Lung (tissue), 12 donors: Measurements from ENCODE around the gene KCNB1. TPM values are rescaled to one million over a fixed set of nuclear protein-coding genes. Genes with fewer than 3 reads are reported as not detected.

ENCODE experiments used
- ATAC-seq: fragments of 200-7000 bp; cut with Tn5 transposase; one replicate; pipeline ENCODE4 v1.9.1; 2020; ENCODE audit warnings: moderate number of reproducible peaks; ENCODE audit not compliant: insufficient read depth, low FRiP score
- DNase-seq, 3 donors: peaks; one replicate each; pipeline ENCODE4 v3.0.0-alpha.2; 2013 to 2017
- H3K27ac ChIP-seq, 2 donors: one replicate each; pipeline ENCODE4 v1.5.1; 2013; ENCODE audit warnings: mild to moderate bottlenecking in 2 of 2, moderate library complexity in 2 of 2, control low read depth in 1 of 2, inconsistent platforms in 1 of 2, low read depth in 1 of 2, low read length in 1 of 2
- H3K27me3 ChIP-seq, 3 donors: one replicate each; pipeline ENCODE4 v1.5.1; 2013; ENCODE audit warnings: low read length in 2 of 3; ENCODE audit not compliant: control insufficient read depth in 3 of 3, insufficient read depth in 3 of 3
- H3K36me3 ChIP-seq, 4 donors: one replicate each; pipeline ENCODE4 v1.5.1; 2013; ENCODE audit warnings: low read length in 4 of 4, mild to moderate bottlenecking in 1 of 4, moderate library complexity in 1 of 4; ENCODE audit not compliant: control insufficient read depth in 4 of 4, insufficient read depth in 4 of 4
- H3K4me1 ChIP-seq, 5 donors: one replicate each; pipeline ENCODE4 v1.5.1; 2013; ENCODE audit warnings: low read length in 5 of 5, mild to moderate bottlenecking in 2 of 5, moderate library complexity in 1 of 5; ENCODE audit not compliant: control insufficient read depth in 5 of 5, insufficient read depth in 5 of 5
- H3K4me3 ChIP-seq: one replicate; pipeline ENCODE4 v1.5.1; 2013; ENCODE audit warnings: mild to moderate bottlenecking, control low read depth, moderate library complexity
- H3K9ac ChIP-seq, 2 donors: one replicate each; pipeline ENCODE4 v1.5.1; 2013; ENCODE audit warnings: low read length in 2 of 2, control low read depth in 1 of 2; ENCODE audit not compliant: insufficient read depth in 1 of 2
- H3K9me3 ChIP-seq, 4 donors: one replicate each; pipeline ENCODE4 v1.5.1; 2013; ENCODE audit warnings: low read length in 3 of 4, mild to moderate bottlenecking in 1 of 4, moderate library complexity in 1 of 4; ENCODE audit not compliant: control insufficient read depth in 4 of 4, insufficient read depth in 3 of 4
- CTCF ChIP-seq: IDR thresholded peaks from 2 replicates; pipeline ENCODE4 v1.5.1; 2012; ENCODE audit warnings: mild to moderate bottlenecking; ENCODE audit errors: control extremely low read depth, extremely low read depth
- WGBS, 2 donors: extraction: QIAGEN DNeasy Blood & Tissue Kit; methylation state at CpG; one replicate each; pipeline ENCODE4 v1.1.7; 2013; 5-methylcytosine and 5-hydroxymethylcytosine counted together
- polyA plus RNA-seq, 2 donors: library from polyadenylated mRNA; stranded (reverse); fragments of 200-250 nt; gene quantifications; one replicate each; pipeline ENCODE4 v1.2.1, GENCODE V29; 2013
- total RNA-seq, 2 donors: library from RNA; depleted of rRNA in 1 of 2; stranded (reverse); fragments of >200 nt in 1 of 2; gene quantifications; one replicate each; pipeline ENCODE4 v1.2.1, GENCODE V29; 2014 to 2021
- donor health status: control.
- donor health status: control.
- donor health status: Bipolar disorder and iron deficiency.
- donor health status: healthy.
- donor health status: DM: yes; HTN: yes; CAD: no.

KCNB1 gene
- total and polyA plus RNA-seq, 4 donors: 0.11 to 1.0 (median 0.57) TPM

DNA sequence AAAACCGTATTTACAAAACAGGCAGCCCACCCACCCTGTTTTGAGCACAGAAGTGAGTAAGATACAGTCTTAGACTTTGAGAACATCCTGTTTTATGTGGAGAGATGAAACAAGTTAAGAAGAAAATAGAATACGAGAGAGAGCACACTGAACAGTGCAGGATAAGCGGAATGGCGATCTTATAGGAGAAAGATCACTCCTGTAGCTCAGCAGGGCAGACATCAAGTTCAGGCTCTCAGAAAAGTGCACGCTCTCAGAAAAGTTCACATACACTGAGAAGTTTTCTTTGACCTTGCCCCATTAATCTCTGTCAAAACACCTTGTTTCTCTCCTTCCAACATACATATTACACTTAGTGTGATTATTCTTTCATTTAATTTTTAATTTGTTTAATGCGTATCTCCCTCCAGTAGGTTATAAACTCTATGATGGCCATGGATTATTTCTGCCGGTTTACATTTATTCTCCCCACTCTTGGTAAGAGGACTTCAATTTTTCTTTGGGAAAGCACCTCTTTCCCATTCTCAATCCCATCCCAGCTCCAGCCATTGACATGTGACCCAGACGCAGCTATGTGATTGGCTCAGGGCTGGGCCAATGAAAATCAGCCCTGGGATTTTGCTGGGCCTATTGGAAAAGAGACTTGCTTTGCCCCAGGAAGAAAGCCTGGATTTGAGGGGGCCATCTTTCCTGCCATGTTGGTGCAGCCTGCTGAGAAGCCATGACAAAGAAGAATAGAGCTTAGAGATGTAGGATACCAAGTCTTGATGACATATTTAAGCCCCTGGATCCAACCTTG is 16.2 kb downstream of the KCNB1 start:
- TF ChIP-seq CTCF: no peak
- H3K9me3 ChIP-seq: peaks cover 0 to 2% (median 0%) of the 10 kb centered on the region in 4 donors
- DNase-seq: no peak
- H3K4me1 ChIP-seq: no peaks in the 10 kb centered on the region
- ATAC-seq: no peak
- peaks cover 0 to 15% (median 0%) of the 10 kb centered on the region in 3 donors for H3K27me3 ChIP-seq
- no peak overlapping the region for H3K27ac ChIP-seq
- H3K36me3 ChIP-seq: no peaks in the 10 kb centered on the region
- 85 to 91% methylated on average over 8 of the region's 8 CpGs for WGBS, 2 donors
- H3K9ac ChIP-seq: no peak overlapping the region
- H3K4me3 ChIP-seq: no peak overlapping the region

- H3K27me3 ChIP-seq: peaks cover 0 to 6% (median 0%) of the 10 kb centered on the region in 3 donors
- no peaks in the 10 kb centered on the region for H3K4me1 ChIP-seq
- DNase-seq: no peak
- H3K9me3 ChIP-seq: peaks cover 0 to 2% (median 0%) of the 10 kb centered on the region in 4 donors
- H3K4me3 ChIP-seq: no peak overlapping the region
- no peak for TF ChIP-seq CTCF
- ATAC-seq: no peak
- 90 to 92% methylated on average over 7 of the region's 7 CpGs for WGBS, 2 donors
- H3K9ac ChIP-seq: no peak overlapping the region
- no peak overlapping the region for H3K27ac ChIP-seq
- H3K36me3 ChIP-seq: no peaks in the 10 kb centered on the region
Observed at GRCh38 chr20:49464556-49464955, 17.9 kb downstream of the KCNB1 start.

GRCh38 chr20:49462626-49463025 is 19.8 kb downstream of the KCNB1 start:
- Histone ChIP-seq H3K27me3 (peaks cover 0 to 2% (median 0%) of the 10 kb centered on the region in 3 donors), H3K27ac (no peak overlapping the region), H3K4me3 (no peak overlapping the region), H3K4me1 (no peaks in the 10 kb centered on the region), H3K36me3 (no peaks in the 10 kb centered on the region), H3K9me3 (peaks cover 0 to 2% (median 0%) of the 10 kb centered on the region in 4 donors), H3K9ac (no peak overlapping the region)
- ATAC-seq (no peak), DNase-seq (no peak)
- 83 to 90% methylated on average over 6 of the region's 6 CpGs for WGBS, 2 donors
- no peak for TF ChIP-seq CTCF
